H54 (cell line): Measurements from ENCODE around the gene ME3.
"Not testable (repeated sequence)": the region's sequence is repeated elsewhere in the genome, so short reads cannot be mapped to it uniquely, and the experiment has no call there.

ENCODE experiments used
- DNase-seq: peaks from one replicate; pipeline ENCODE4 v3.0.0; 2011; ENCODE audit warnings: low spot score, mixed read lengths; ENCODE audit not compliant: insufficient read length
- FAIRE-seq: peaks from 3 replicates; lab custom pipeline; 2011; peaks lifted over from hg19 to GRCh38; lab: Jason Lieb, UNC
- POLR2A ChIP-seq: IDR thresholded peaks from 2 replicates; pipeline ENCODE4 v1.6.1; 2011; ENCODE audit warnings: low read depth, mild to moderate bottlenecking, low read length

The ME3 gene

GRCh38 chr11:86444981-86445380 lies 227.4 kb downstream of the ME3 start:
- no peak for FAIRE-seq
- TF ChIP-seq POLR2A, result no peak
- DNase-seq, result no peak

GRCh38 chr11:86443415-86443814 lies 229.0 kb downstream of the ME3 start:
- DNase-seq (no peak), FAIRE-seq (no peak)
- no peak for TF ChIP-seq POLR2A

GRCh38 chr11:86442827-86443226 lies 229.6 kb downstream of the ME3 start:
- TF ChIP-seq POLR2A, result no peak
- DNase-seq, result no peak
- FAIRE-seq, result no peak

GRCh38 chr11:86442420-86442819 lies 230.0 kb downstream of the ME3 start:
- FAIRE-seq (no peak), DNase-seq (no peak)
- TF ChIP-seq POLR2A, result no peak

GRCh38 chr11:86440843-86441242 lies 231.6 kb downstream of the ME3 start:
- no peak for DNase-seq
- TF ChIP-seq POLR2A, result no peak
- FAIRE-seq, result no peak

- TF ChIP-seq POLR2A, result no peak
- FAIRE-seq (no peak), DNase-seq (no peak)
These were observed 232.1 kb downstream of the ME3 start for GRCh38 chr11:86440305-86440716.

- peak; percentile 37 for DNase-seq
- TF ChIP-seq POLR2A, result no peak
- FAIRE-seq, result peak; percentile 77
These were observed 233.7 kb downstream of the ME3 start for GRCh38 chr11:86438685-86439084.

GRCh38 chr11:86435711-86436110 lies 236.7 kb downstream of the ME3 start:
- no peak for FAIRE-seq
- TF ChIP-seq POLR2A, result no peak
- DNase-seq, result no peak

GRCh38 chr11:86433361-86434095 lies 238.9 kb downstream of the ME3 start:
- not testable (repeated sequence) for FAIRE-seq

GRCh38 chr11:86431258-86431657 lies 241.2 kb downstream of the ME3 start:
- DNase-seq (no peak), FAIRE-seq (no peak)
- no peak for TF ChIP-seq POLR2A

More at GRCh38 chr11:86433361-86434095, 238.9 kb downstream of the ME3 start:
- not testable (repeated sequence) for DNase-seq

GRCh38 chr11:86427441-86427840 lies 245.0 kb downstream of the ME3 start:
- FAIRE-seq (no peak), DNase-seq (no peak)
- TF ChIP-seq POLR2A, result no peak

- not testable (repeated sequence) for FAIRE-seq
These were observed 248.9 kb downstream of the ME3 start for GRCh38 chr11:86423488-86423887.

GRCh38 chr11:86422371-86422770 lies 250.0 kb downstream of the ME3 start:
- FAIRE-seq (no peak), DNase-seq (no peak)
- TF ChIP-seq POLR2A, result no peak

More at GRCh38 chr11:86423488-86423887, 248.9 kb downstream of the ME3 start:
- not testable (repeated sequence) for DNase-seq

- TF ChIP-seq POLR2A, result no peak
- DNase-seq, result no peak
- FAIRE-seq, result no peak
These were observed 250.5 kb downstream of the ME3 start for GRCh38 chr11:86421946-86422345.

GRCh38 chr11:86418917-86419316 lies 253.5 kb downstream of the ME3 start:
- FAIRE-seq (peak; percentile 36), DNase-seq (no peak)
- no peak for TF ChIP-seq POLR2A
